ENCODE results near the gene TSGA10.
"Not testable (repeated sequence)": the region's sequence is repeated elsewhere in the genome, so short reads cannot be mapped to it uniquely, and the experiment has no call there.

TSGA10 gene

DNA sequence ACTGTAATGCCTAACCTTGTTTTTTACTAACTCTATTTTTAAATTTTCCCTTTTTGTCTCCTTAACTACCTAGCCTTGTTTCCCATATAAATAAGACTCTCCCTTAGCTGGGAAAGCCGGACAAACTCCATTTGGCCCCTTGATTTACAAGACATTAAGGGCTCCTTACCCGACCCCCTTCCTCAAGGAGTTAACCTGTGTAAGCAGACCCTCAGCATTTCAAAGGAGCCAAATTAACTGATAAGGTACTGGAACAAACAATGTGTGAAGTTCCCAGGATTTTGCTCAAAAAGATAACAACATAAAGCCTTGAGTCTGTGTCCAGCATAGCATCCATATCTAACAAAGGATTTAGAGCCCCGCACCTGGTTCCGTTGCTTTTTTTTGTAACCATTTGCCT is 72.9 kb downstream of the TSGA10 start:
- in situ Hi-C loops (cut with HindIII; ENCODE audit: low sequenced_read_pairs), result no loop called here

GRCh38 chr2:99079226-99079625 is 75.5 kb downstream of the TSGA10 start:
- in situ Hi-C loops (cut with HindIII; ENCODE audit: low sequenced_read_pairs), result no loop called here

DNA sequence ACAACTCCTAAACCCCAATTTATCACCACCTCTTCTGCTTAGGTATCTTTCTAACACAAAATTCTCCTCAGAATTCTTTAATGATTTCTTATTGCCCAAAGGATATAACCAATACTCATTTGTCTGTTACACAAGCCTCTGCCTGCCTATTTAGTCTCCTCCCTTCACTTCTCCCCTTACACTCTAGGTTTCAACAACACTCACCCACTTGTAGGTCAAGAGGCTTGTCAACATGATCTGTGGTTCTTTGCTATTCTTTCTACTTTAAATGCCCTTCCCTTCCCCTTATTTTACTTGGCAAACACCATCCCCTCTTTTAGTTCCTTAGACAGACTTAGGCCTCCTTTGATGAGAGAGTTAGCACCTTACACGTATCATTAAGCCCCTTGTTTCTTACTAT is 82.2 kb downstream of the TSGA10 start:
- in situ Hi-C loops (cut with HindIII; ENCODE audit: low sequenced_read_pairs), result no loop called here

DNA sequence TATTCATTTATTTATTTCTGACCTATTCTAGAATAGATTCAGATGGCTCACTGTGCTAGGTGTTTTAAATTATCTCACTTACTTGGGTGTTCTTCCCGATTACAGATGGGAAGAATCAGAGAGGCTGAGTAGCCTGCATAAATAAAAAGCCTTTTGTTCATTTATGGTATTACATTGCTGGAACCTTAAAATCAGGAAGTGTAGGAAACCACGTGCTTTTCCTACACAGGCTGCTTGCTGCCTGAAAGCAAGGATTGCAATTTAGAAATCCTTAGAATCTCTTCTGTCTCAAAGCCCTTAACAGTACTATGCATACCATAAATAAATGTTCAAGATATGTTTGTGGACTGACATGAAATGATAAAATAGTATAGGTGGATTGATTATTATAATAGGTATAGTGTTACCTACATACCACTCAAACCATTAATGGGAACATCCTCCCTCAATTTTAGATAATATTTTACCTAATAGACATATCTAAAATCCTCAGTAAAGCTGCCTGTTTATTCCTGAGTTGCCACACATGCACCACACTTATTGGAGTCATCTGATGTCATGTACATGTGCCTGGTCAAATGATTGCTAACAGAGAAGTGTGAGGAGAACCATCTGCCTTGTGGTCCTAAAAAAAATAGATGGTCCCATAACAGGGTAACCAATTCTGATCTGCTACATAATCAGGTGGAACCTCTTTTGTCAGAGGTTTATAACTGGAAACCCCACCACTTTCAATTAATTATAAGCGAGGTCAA is 86.7 kb downstream of the TSGA10 start:
- in situ Hi-C loops (cut with HindIII; ENCODE audit: low sequenced_read_pairs), result no loop called here

DNA sequence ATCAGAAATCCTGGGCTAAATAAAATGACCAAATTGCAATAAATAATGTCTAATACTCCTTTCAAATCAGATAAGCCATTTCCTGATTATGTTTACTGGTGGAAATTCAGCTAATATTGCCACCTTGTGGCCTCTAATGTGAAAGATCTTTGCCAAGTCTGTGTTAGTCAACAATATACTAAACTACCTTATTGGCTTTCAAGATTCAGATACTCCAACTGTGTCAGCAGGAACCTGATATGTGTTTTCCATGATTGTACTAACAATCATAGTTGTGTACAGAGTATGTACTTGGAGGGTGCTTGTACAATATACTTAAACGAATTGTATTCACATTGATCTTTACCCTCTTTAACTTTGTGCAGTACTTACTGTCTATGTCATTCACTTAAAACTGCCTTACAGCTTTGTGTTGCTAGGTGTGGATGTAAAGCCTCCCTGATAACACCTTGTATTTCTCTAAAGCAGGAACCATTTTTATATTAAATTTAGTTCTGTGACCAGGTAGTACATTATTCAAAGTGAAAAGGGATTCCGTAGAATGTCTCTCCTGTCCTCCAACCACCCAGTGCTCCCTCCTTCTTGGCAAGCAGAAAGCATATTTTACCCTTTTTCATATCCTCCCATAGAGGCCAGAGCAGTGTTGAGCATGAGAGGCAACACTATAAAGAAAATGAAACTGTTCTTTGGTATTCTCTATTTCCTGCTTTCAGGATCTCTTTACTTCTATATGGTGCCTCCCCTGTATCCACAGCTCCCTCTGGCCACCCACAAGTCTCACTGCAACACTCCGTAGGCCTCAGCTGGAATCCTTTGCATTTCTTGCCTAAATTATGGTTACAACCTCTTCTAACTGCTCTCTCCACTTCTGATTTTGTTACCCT is 88.4 kb downstream of the TSGA10 start:
- in situ Hi-C loops (cut with HindIII; ENCODE audit: low sequenced_read_pairs), result no loop called here

GRCh38 chr2:99049187-99049586 is 105.6 kb downstream of the TSGA10 start:
- in situ Hi-C loops (cut with HindIII; ENCODE audit: low sequenced_read_pairs), result not testable (repeated sequence)

DNA sequence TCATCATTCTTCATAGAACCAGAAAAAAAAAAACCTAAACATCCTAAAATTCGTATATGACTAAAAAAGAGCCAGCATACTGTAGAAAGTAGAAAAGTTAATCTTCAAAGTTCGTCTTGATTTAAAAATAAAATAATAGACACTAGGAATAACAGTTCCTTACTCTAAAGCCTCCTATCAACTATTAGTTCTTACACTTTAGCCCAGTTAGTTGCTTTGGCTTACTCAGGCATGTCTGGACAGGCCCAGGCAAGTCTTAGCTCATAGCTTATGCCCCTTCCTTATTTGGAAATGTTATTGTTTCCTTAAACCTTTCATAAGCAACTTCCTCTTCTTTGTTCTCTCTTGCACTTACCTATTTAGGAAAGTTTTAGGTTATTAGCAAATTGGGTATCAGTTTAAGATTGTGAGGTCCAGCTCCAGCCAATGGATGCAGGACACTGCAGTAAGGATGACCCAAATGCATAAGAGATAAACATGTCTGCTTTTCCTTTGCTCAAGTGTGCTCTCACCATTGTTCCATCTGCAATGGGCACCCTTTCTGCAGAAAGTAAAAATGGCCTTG is 113.9 kb downstream of the TSGA10 start:
- in situ Hi-C loops (cut with HindIII; ENCODE audit: low sequenced_read_pairs), result not testable (repeated sequence)

DNA sequence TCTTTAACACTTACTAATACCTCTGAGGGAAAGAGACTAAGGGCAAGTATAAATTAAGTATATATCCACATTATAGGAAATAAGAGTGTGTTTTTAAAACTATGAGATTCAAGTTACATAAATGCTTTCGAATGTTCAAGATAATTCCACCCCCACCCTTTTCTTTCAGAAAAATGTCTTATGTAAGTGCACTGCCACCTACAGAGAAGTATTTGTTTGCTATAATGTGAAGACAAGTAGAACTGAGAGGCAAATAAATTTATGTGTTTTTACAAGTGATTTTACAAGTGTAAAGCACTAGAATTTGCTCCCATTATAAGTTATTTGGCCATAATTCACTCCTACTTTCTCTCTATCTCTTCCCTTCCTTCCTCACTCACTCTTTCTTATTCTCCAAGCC is 118.8 kb downstream of the TSGA10 start:
- in situ Hi-C loops (cut with HindIII; ENCODE audit: low sequenced_read_pairs), result no loop called here

DNA sequence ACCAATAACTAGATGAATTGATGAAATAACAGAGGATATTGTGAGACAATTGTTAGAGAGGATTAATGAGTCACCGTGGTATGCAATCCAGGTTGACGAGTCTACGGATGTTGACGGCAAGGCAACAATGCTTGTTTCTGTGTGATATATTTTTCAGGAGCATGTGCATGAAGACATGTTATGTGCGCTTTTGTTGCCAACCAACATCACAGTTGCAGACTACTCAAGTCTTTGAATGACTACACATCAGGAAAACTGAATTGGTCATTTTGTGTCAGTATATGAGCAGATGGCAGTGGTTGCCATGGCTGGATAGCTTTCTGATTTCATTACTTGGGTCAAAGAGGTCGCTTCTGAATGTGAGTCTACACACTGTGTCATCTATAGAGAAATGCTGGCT is 122.0 kb downstream of the TSGA10 start:
- in situ Hi-C loops (cut with HindIII; ENCODE audit: low sequenced_read_pairs), result no loop called here

GRCh38 chr2:99032001-99032400 is 122.7 kb downstream of the TSGA10 start:
- in situ Hi-C loops (cut with HindIII; ENCODE audit: low sequenced_read_pairs), result no loop called here

DNA sequence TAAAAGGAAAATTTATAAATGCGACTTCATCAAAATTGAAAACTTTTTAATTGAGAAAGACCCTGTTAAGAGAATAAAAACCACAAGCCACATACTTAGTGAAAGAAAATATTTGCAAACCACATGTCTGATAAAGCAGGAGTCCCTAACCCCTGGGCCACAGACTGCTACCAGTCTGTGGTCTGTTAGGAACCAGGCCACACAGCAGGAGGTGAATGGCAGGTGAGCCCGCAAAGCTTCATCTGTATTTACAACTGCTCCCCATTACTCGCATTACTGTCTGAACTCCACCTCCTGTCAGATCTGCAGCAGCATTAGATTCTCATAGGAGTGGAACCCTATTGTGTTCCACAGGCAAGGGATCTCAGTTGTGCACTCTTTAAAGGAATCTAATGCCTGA is 123.3 kb downstream of the TSGA10 start:
- in situ Hi-C loops (cut with HindIII; ENCODE audit: low sequenced_read_pairs), result no loop called here

DNA sequence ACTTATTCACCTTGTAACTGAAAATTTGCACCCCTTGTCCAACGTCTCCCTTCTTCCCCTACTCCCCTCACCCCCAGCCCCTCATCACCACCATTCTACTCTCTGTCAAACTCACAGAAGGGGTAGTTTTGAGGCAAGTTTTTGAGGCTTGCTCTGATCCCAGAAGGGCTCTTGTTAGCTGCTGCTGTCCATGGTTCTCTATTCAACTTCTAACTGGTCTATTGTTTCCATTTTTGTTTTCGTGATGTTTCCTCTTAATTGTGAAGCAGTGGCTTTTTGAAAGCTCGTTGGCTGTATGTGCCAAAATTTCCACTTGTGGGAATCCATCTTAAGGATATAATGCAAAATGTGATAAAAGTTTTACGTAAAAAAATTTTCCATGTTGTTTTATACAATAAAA is 126.2 kb downstream of the TSGA10 start:
- in situ Hi-C loops (cut with HindIII; ENCODE audit: low sequenced_read_pairs), result no loop called here

DNA sequence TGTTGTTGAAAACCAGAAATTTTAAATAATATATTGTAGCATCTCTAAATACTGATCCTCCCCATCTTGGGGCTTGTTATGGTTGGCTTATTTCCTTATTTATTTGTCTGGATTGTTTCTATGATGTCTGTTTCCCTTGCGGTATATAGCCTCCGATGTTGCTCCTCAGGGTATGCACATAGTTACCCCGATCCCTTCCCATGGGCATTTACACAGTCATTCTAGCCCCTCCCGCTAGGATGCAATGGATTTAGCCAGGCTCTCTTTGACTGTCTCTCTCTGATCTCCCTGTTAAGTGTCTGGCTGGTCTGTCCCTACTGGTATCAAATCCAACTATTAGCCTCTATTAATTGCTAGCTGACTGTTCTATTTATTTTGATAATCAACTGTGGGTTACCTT is 126.9 kb downstream of the TSGA10 start:
- in situ Hi-C loops (cut with HindIII; ENCODE audit: low sequenced_read_pairs), result no loop called here

DNA sequence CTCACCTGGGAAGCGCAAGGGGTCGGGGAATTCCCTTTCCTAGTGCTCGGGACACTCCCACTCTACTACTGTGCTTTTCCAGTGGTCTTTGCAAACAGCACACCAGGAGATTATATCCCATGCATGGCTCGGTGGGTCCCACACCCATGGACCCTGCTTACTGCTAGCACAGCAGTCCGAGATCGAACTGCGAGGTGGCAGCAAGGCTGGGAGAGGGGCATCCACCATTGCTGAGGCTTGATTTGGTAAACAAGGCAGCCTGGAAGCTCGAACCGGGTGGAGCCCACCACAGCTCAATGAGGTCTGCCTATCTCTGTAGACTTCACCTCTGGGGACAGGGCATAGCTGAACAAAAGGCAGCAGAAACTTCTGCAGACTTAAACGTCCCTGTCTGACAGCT is 154.0 kb downstream of the TSGA10 start:
- in situ Hi-C loops (cut with HindIII; ENCODE audit: low sequenced_read_pairs), result no loop called here

DNA sequence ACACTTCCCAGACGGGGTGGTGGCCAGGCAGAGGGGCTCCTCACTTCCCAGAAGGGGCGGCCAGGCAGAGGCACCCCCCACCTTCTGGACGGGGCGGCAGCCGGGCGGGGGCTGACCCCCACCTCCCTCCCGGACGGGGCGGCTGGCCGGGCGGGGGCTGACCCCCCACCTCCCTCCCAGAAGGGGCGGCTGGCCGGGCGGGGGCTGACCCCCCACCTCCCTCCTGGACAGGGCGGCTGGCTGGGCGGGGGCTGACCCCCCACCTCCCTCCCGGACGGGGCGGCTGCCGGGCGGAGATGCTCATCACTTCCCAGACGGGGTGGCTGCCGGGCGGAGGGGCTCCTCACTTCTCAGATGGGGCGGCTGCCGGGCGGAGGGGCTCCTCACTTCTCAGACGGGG is 166.0 kb downstream of the TSGA10 start:
- in situ Hi-C loops (cut with HindIII; ENCODE audit: low sequenced_read_pairs), result not testable (repeated sequence)

DNA sequence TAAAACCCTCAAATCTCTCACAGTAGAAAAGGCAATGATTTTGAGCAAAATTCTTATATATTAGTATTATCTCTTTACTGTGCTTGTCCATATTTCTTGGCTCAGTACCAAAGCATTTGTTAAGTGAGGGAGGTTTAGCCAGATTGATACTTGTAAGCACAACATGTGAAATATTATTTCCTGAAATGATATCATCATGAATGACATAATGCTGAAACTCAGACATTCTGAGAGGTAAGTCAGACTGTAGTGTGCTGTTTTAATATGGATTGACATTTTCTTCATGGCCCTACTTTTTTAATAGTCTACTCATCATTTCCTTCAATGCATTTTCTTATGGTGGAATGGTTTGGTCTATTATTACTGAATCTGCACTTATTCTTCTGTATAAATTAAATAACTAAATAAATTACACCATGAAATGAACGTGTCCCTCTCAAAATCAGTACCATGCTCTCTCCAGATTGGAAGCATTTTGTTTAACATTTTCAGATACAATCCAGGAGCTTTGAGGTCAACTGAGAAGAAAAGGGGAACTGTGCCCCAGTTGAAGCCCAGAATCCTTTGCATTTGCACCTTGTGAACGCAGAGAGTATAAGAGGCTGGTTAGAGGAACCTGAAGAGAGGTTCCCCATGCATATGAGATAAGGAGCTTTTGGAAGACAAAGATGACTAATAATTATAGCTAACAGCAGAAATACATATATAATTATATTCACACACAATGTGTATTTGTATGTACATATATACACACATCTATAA is 168.7 kb downstream of the TSGA10 start:
- in situ Hi-C loops (cut with HindIII; ENCODE audit: low sequenced_read_pairs), result no loop called here

GRCh38 chr2:98975611-98976010 is 179.1 kb downstream of the TSGA10 start:
- in situ Hi-C loops (cut with HindIII; ENCODE audit: low sequenced_read_pairs), result no loop called here

GRCh38 chr2:98972582-98973167 is 182.1 kb downstream of the TSGA10 start:
- in situ Hi-C loops (cut with HindIII; ENCODE audit: low sequenced_read_pairs), result no loop called here

GRCh38 chr2:98959810-98960507 is 194.8 kb downstream of the TSGA10 start:
- in situ Hi-C loops (cut with HindIII; ENCODE audit: low sequenced_read_pairs), result no loop called here

DNA sequence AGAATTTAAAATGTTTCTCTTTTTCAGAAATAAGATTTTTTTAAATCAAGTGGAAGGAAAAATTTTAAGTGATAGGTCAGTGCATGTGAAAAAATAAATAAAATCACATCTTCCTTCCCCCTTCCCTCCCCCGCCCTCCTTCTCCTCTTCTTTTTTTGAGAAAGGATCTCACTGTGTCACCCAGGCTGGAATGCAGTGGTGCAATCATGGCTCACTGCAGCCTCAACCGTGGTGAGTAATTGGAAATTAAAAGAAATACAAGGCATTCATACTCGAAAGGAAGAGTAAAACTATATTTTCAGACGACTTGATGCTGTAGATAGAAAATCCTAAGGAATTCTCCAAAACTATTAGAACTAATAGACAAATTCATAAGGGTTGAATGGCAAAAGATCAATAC is 201.8 kb downstream of the TSGA10 start:
- in situ Hi-C loops (cut with HindIII; ENCODE audit: low sequenced_read_pairs), result no loop called here
